Endothelial cell (in vitro differentiated cells): ENCODE data around the gene ATP6V1B1. TPM values are rescaled to one million over a fixed set of nuclear protein-coding genes. Genes with fewer than 3 reads are reported as not detected.

Source experiments
- DNase-seq: peaks from one replicate; pipeline ENCODE4 v3.0.0; 2021; ENCODE audit warnings: low spot score
- H3K27ac Mint-ChIP-seq: one replicate; pipeline ENCODE4 v1.8.0; 2021; ENCODE audit warnings: mixed read lengths, inconsistent platforms; ENCODE audit not compliant: unreplicated experiment
- H3K27me3 Mint-ChIP-seq: one replicate; pipeline ENCODE4 v1.8.0; 2021; ENCODE audit warnings: mild to moderate bottlenecking, moderate library complexity, mixed read lengths, inconsistent platforms; ENCODE audit not compliant: unreplicated experiment
- H3K36me3 Mint-ChIP-seq: one replicate; pipeline ENCODE4 v1.8.0; 2021; ENCODE audit warnings: mild to moderate bottlenecking, low read depth, mixed read lengths, inconsistent platforms; ENCODE audit not compliant: unreplicated experiment
- H3K4me1 Mint-ChIP-seq: one replicate; pipeline ENCODE4 v1.8.0; 2021; ENCODE audit warnings: mild to moderate bottlenecking, mixed read lengths, inconsistent platforms; ENCODE audit not compliant: unreplicated experiment
- H3K4me3 Mint-ChIP-seq: one replicate; pipeline ENCODE4 v1.8.0; 2021; ENCODE audit warnings: mild to moderate bottlenecking, mixed read lengths, inconsistent platforms; ENCODE audit not compliant: unreplicated experiment
- H3K9me3 Mint-ChIP-seq: one replicate; pipeline ENCODE4 v1.8.0; 2021; ENCODE audit warnings: mixed read lengths, inconsistent platforms; ENCODE audit not compliant: unreplicated experiment
- CTCF ChIP-seq: fragments of 200-600 bp; sonication (generic); IDR thresholded peaks from one replicate; pipeline ENCODE4 v1.5.0; 2021; ENCODE audit warnings: antibody characterized with exemption; ENCODE audit not compliant: unreplicated experiment
- total RNA-seq: library from RNA; stranded (reverse); fragmentation: NEBNext Ultra II Directional; extraction: Animal tissue kit (Norgen Biotek cat#: 25700); gene quantifications from one replicate; pipeline ENCODE4 v1.2.1, GENCODE V29; 2021; ENCODE audit not compliant: unreplicated experiment

ATP6V1B1 gene
- total RNA-seq, 1 donor from 2014 or later: not detected

DNA sequence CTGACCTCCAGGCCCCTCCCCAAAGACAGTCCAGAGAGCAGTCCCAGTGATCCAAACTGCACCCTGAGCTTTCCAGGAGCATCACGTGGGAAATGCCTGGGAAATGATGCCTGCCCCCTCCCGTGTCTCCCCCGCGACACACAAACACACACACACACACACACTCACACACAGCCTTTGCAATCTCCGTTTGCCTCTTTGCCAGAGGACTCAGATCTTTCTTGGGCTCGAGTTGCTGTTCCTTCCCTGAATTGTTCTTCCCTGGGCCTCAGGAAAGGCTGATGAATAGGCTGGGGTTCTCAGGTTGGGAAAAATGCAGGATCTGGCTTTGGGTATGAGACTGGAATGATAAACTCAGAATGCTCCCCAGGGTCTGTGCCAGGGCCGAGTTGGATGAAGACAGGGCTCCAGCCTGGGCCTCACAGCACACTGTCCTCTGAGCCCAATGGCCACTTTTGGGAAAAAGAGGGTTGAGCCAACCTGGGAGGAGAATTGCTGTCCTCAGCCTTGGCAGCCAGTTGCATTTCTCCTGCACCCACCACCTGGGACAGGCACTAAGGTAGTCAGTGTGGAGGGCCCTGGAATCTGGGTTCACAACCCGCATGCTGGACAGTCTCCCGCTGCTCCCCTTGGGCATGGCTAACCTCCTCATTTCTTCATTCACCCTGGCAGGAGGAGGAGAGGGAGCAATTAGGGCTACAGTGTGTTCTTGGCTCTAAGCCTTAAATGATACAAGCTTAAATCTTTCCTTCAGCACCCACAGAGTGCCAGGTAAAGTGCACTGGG is 43.9 kb upstream of the ATP6V1B1 start:
- TF ChIP-seq CTCF: no peak
- DNase-seq: no peak
- peaks cover 55% of the 10 kb centered on the region for H3K27me3 Mint-ChIP-seq
- H3K9me3 Mint-ChIP-seq: no peaks in the 10 kb centered on the region
- H3K36me3 Mint-ChIP-seq: peaks cover 13% of the 10 kb centered on the region
- H3K27ac Mint-ChIP-seq: no peak overlapping the region
- peaks cover 65% of the 10 kb centered on the region for H3K4me1 Mint-ChIP-seq
- no peak overlapping the region for H3K4me3 Mint-ChIP-seq

DNA sequence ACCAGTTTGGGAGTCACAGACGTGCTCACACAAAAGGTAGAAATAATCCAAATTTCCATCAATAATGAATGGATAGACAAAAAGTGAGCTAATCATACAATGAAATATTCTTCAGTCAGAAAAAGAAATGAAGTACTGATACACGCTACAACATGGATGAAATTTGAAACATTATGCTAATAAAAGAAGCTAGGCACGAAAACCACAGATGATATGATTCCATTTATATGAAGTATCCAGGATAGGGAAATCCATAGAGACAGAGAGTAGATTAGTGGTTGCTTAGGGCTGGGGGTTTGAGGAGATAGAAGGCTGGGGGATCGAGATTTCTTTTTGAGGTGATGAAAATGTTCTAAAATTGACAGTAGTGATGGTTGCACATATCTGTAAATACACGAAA is 43.0 kb upstream of the ATP6V1B1 start:
- Mint-ChIP-seq H3K27me3 (peaks cover 62% of the 10 kb centered on the region), H3K27ac (no peak overlapping the region), H3K36me3 (peaks cover 8% of the 10 kb centered on the region), H3K9me3 (no peaks in the 10 kb centered on the region), H3K4me3 (no peak overlapping the region), H3K4me1 (peaks cover 65% of the 10 kb centered on the region)
- TF ChIP-seq CTCF: no peak
- no peak for DNase-seq

- H3K4me1 Mint-ChIP-seq: peaks cover 63% of the 10 kb centered on the region
- no peak overlapping the region for H3K4me3 Mint-ChIP-seq
- H3K9me3 Mint-ChIP-seq: no peaks in the 10 kb centered on the region
- no peak for TF ChIP-seq CTCF
- DNase-seq: no peak
- no peak overlapping the region for H3K27ac Mint-ChIP-seq
- peaks cover 62% of the 10 kb centered on the region for H3K27me3 Mint-ChIP-seq
- peaks cover 8% of the 10 kb centered on the region for H3K36me3 Mint-ChIP-seq
Observed at GRCh38 chr2:70893186-70893585, 42.5 kb upstream of the ATP6V1B1 start.

- no peak for DNase-seq
- peaks cover 63% of the 10 kb centered on the region for H3K4me1 Mint-ChIP-seq
- no peaks in the 10 kb centered on the region for H3K9me3 Mint-ChIP-seq
- peaks cover 8% of the 10 kb centered on the region for H3K36me3 Mint-ChIP-seq
- H3K27me3 Mint-ChIP-seq: peaks cover 69% of the 10 kb centered on the region
- TF ChIP-seq CTCF: no peak
- H3K27ac Mint-ChIP-seq: no peak overlapping the region
- H3K4me3 Mint-ChIP-seq: no peak overlapping the region
Observed at GRCh38 chr2:70894765-70895164, 40.9 kb upstream of the ATP6V1B1 start.

DNA sequence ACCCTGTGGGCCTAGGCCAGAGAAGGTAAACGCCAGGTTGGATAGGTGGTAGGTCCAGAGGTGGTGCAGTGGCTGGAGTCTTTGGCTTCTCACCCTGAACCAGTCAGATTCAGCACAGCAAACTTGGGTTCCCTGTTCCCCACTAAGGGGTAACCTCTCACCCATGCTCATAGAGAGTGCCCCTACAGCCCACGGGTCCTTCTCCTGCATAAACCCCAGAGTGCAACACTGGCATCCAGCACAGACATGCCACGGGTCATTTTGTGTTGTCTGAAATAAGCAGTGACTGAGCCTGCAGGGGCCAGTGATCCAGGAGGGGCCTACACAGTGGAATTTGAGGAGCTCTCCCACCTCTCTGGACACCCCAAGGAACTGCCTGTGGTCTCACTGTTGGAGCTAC is 40.5 kb upstream of the ATP6V1B1 start:
- H3K9me3 Mint-ChIP-seq: no peaks in the 10 kb centered on the region
- DNase-seq: no peak
- no peak for TF ChIP-seq CTCF
- H3K4me3 Mint-ChIP-seq: no peak overlapping the region
- peaks cover 64% of the 10 kb centered on the region for H3K4me1 Mint-ChIP-seq
- peaks cover 67% of the 10 kb centered on the region for H3K27me3 Mint-ChIP-seq
- no peak overlapping the region for H3K27ac Mint-ChIP-seq
- H3K36me3 Mint-ChIP-seq: peaks cover 8% of the 10 kb centered on the region
